MM.1S (cell line): ENCODE data around the gene JAG2.

Experiments used
- DNase-seq: peaks from one replicate; pipeline ENCODE4 v3.0.0-alpha.2; 2015
- H2AFZ ChIP-seq: fragments of 300-600 bp; sonication (generic); 2 replicates; pipeline ENCODE4 v1.6.0; 2016; ENCODE audit warnings: antibody characterized with exemption, low read length
- H3F3A ChIP-seq: fragments of 300-600 bp; sonication (generic); 2 replicates; pipeline ENCODE4 v1.6.1; 2016; ENCODE audit warnings: mild to moderate bottlenecking, antibody characterized with exemption, low read length, moderate library complexity, mixed read lengths; ENCODE audit not compliant: insufficient read depth
- H3K27ac ChIP-seq: fragments of 300-600 bp; sonication (generic); 2 replicates; pipeline ENCODE4 v1.5.1; 2016; ENCODE audit warnings: mild to moderate bottlenecking, low read length
- H3K27me3 ChIP-seq: fragments of 300-600 bp; sonication (generic); replicated peaks from 2 replicates; pipeline ENCODE4 v1.6.0; 2016; ENCODE audit warnings: low read length; ENCODE audit not compliant: insufficient read depth
- H3K36me3 ChIP-seq: fragments of 300-600 bp; sonication (generic); replicated peaks from 2 replicates; pipeline ENCODE4 v1.6.1; 2016; ENCODE audit warnings: mild to moderate bottlenecking, low read length, mixed read lengths; ENCODE audit not compliant: insufficient read depth
- H3K4me1 ChIP-seq: fragments of 300-600 bp; sonication (generic); 2 replicates; pipeline ENCODE4 v1.6.1; 2016; ENCODE audit warnings: low read length, mixed read lengths
- H3K4me2 ChIP-seq: fragments of 300-600 bp; sonication (generic); 2 replicates; pipeline ENCODE4 v1.6.0; 2016; ENCODE audit warnings: low read depth, low read length
- H3K4me3 ChIP-seq: fragments of 300-600 bp; sonication (generic); 2 replicates; pipeline ENCODE4 v1.5.1; 2016; ENCODE audit warnings: low read length, mixed read lengths
- H3K79me2 ChIP-seq: fragments of 300-600 bp; sonication (generic); 2 replicates; pipeline ENCODE4 v1.6.1; 2016; ENCODE audit warnings: mixed run types, low read length, mixed read lengths
- H3K9ac ChIP-seq: fragments of 300-600 bp; sonication (generic); 2 replicates; pipeline ENCODE4 v1.6.1; 2016; ENCODE audit warnings: low read length, mixed read lengths
- H3K9me2 ChIP-seq: fragments of 300-600 bp; sonication (generic); replicated peaks from 2 replicates; pipeline ENCODE4 v1.6.1; 2016; ENCODE audit warnings: mild to moderate bottlenecking, low read length, mixed read lengths; ENCODE audit not compliant: insufficient read depth
- H3K9me3 ChIP-seq: fragments of 300-600 bp; sonication (generic); replicated peaks from 2 replicates; pipeline ENCODE4 v1.6.1; 2016; ENCODE audit warnings: mild to moderate bottlenecking, low read length, mixed read lengths; ENCODE audit not compliant: insufficient read depth
- H4K20me1 ChIP-seq: fragments of 300-600 bp; sonication (generic); 2 replicates; pipeline ENCODE4 v1.6.1; 2016; ENCODE audit warnings: mild to moderate bottlenecking, low read length, moderate library complexity, mixed read lengths; ENCODE audit not compliant: insufficient read depth
- CTCF ChIP-seq: fragments of 300-600 bp; sonication (generic); IDR thresholded peaks from 2 replicates; pipeline ENCODE4 v1.5.1; 2016; ENCODE audit warnings: antibody characterized with exemption, low read length, mixed read lengths
- EZH2 ChIP-seq: fragments of 300-600 bp; sonication (generic); optimal IDR thresholded peaks from 2 replicates; pipeline ENCODE3; 2017; ENCODE audit warnings: low read depth, mild to moderate bottlenecking, antibody characterized with exemption, low read length, mixed read lengths
- EZH2phosphoT487 ChIP-seq: fragments of 300-600 bp; sonication (generic); IDR thresholded peaks from 2 replicates; pipeline ENCODE4 v1.6.1; 2018; ENCODE audit warnings: antibody characterized with exemption, low read length

The JAG2 gene

DNA sequence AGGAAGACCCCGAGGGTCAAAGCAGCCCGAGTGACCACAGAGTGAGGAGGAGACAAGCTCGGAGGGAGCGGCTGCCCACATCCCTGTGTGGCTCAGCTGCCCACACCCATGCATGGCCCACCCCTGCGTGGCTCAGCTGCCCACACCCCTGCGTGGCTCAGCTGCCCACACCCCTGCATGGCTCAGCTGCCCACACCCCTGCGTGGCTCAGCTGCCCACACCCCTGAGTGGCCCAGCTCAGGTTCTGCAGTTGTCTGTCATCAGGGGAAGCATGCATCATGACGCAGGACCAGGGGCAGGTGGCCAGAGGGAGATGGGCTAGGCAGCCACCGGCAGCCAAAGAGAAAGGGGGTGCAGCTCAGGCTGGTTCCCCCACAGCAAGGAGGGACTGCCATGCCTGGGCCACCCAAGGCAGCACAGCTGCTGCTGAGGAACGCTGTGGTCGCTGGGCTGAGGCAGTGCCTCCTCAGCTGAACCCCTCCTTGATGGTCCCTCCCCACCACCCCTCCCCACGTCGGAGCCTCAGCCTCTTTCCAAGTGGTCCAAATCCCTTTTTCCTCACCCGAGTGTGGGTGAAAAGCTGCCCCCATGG is 45.8 kb upstream of the JAG2 start:
- Histone ChIP-seq H2AFZ (no peak overlapping the region), H3K79me2 (no peaks in the 10 kb centered on the region), H3K36me3 (no peaks in the 10 kb centered on the region), H3K9me2 (no peaks in the 10 kb centered on the region), H4K20me1 (no peaks in the 10 kb centered on the region), H3K27ac (no peak overlapping the region), H3K4me1 (no peaks in the 10 kb centered on the region), H3K4me3 (no peak overlapping the region), H3K9me3 (no peaks in the 10 kb centered on the region), H3K4me2 (no peak overlapping the region), H3F3A (no peaks in the 10 kb centered on the region), H3K9ac (no peak overlapping the region), H3K27me3 (no peaks in the 10 kb centered on the region)
- no peak for DNase-seq
- TF ChIP-seq EZH2: no peak
- no peak for TF ChIP-seq EZH2phosphoT487
- no peak for TF ChIP-seq CTCF

GRCh38 chr14:105213361-105213760 is 44.8 kb upstream of the JAG2 start:
- Histone ChIP-seq H3K9ac (no peak overlapping the region), H3K4me3 (no peak overlapping the region), H3K9me3 (no peaks in the 10 kb centered on the region), H3K36me3 (no peaks in the 10 kb centered on the region), H3K27me3 (no peaks in the 10 kb centered on the region), H3K27ac (no peak overlapping the region), H3K79me2 (no peaks in the 10 kb centered on the region), H3K4me1 (no peaks in the 10 kb centered on the region), H3K9me2 (no peaks in the 10 kb centered on the region), H3F3A (no peaks in the 10 kb centered on the region), H2AFZ (no peak overlapping the region), H4K20me1 (no peaks in the 10 kb centered on the region), H3K4me2 (no peak overlapping the region)
- TF ChIP-seq EZH2: no peak
- no peak for TF ChIP-seq EZH2phosphoT487
- no peak for TF ChIP-seq CTCF
- no peak for DNase-seq

GRCh38 chr14:105212541-105213300 is 44.1 kb upstream of the JAG2 start:
- TF ChIP-seq EZH2phosphoT487 (no peak), CTCF (no peak), EZH2 (no peak)
- H3K27ac ChIP-seq: no peak overlapping the region
- H3K36me3 ChIP-seq: no peaks in the 10 kb centered on the region
- no peak overlapping the region for H3K9ac ChIP-seq
- H3K4me1 ChIP-seq: no peaks in the 10 kb centered on the region
- H3K9me2 ChIP-seq: no peaks in the 10 kb centered on the region
- H3K4me3 ChIP-seq: no peak overlapping the region
- H2AFZ ChIP-seq: no peak overlapping the region
- H3K27me3 ChIP-seq: no peaks in the 10 kb centered on the region
- H3K4me2 ChIP-seq: no peak overlapping the region
- no peaks in the 10 kb centered on the region for H3K79me2 ChIP-seq
- H3F3A ChIP-seq: no peaks in the 10 kb centered on the region
- DNase-seq: no peak
- no peaks in the 10 kb centered on the region for H3K9me3 ChIP-seq
- no peaks in the 10 kb centered on the region for H4K20me1 ChIP-seq
